DMS114 treated with DMSO at 0.1 percent for 48 hours (cell line): ENCODE data around the gene HDLBP.
"Not testable (repeated sequence)": the region's sequence is repeated elsewhere in the genome, so short reads cannot be mapped to it uniquely, and the experiment has no call there.

ENCODE experiments used
- DNase-seq: peaks from one replicate; lab custom pipeline; 2025; ENCODE audit not compliant: unreplicated experiment; lab: John Stamatoyannopoulos, UW

Gene HDLBP

GRCh38 chr2:241199897-241200821, 115.3 kb downstream of the HDLBP start:
- DNase-seq: no peak

GRCh38 chr2:241199286-241199685, 116.2 kb downstream of the HDLBP start:
- no peak for DNase-seq

- DNase-seq: no peak
Measured at GRCh38 chr2:241198381-241199279, 116.8 kb downstream of the HDLBP start.

- DNase-seq: no peak
Measured at GRCh38 chr2:241197947-241198346, 117.5 kb downstream of the HDLBP start.

GRCh38 chr2:241197246-241197645, 118.2 kb downstream of the HDLBP start:
- DNase-seq: not testable (repeated sequence)

GRCh38 chr2:241195506-241196130, 119.9 kb downstream of the HDLBP start:
- DNase-seq: no peak

GRCh38 chr2:241194811-241195210, 120.7 kb downstream of the HDLBP start:
- DNase-seq: no peak

- DNase-seq: no peak
Measured at GRCh38 chr2:241193271-241193670, 122.2 kb downstream of the HDLBP start.

- no peak for DNase-seq
Measured at GRCh38 chr2:241191081-241191480, 124.4 kb downstream of the HDLBP start.

- no peak for DNase-seq
Measured at GRCh38 chr2:241190291-241190981, 125.0 kb downstream of the HDLBP start.

GRCh38 chr2:241189856-241190201, 125.6 kb downstream of the HDLBP start:
- no peak for DNase-seq

- no peak for DNase-seq
Measured at GRCh38 chr2:241189093-241189855, 126.2 kb downstream of the HDLBP start.

- no peak for DNase-seq
Measured at GRCh38 chr2:241188361-241189092, 126.9 kb downstream of the HDLBP start, which contains the start of gene ANO7. Gene ANO7, plus strand, starts transcription at chr2:241188677. Its CDS starts 1,387 bp downstream, at chr2:241190064.

- no peak for DNase-seq
Measured at GRCh38 chr2:241187918-241188234, 127.6 kb downstream of the HDLBP start.

GRCh38 chr2:241187101-241187917, 128.2 kb downstream of the HDLBP start:
- DNase-seq: no peak

GRCh38 chr2:241185961-241186360, 129.5 kb downstream of the HDLBP start:
- DNase-seq: no peak

- DNase-seq: no peak
Measured at GRCh38 chr2:241184901-241185300, 130.6 kb downstream of the HDLBP start.

GRCh38 chr2:241183221-241183620, 132.3 kb downstream of the HDLBP start:
- no peak for DNase-seq
